ENCODE data around the gene PRDX5. TPM values are rescaled to one million over a fixed set of nuclear protein-coding genes. Genes with fewer than 3 reads are reported as not detected.

PRDX5 gene
- total and polyA plus RNA-seq, 10 of the 15 experiments (the other 5 are each of a cell fraction or from before 2014, with no cell fraction given) = 95.7 to 406 (median 240) TPM

- no peak for TF ChIP-seq ETV6 (conservative IDR thresholded peaks at IDR 0.05 in 1 of 2, IDR thresholded peaks at IDR 0.05 in 1 of 2; ENCODE audit: borderline replicate concordance in 1 of 2, low read depth in 1 of 2)
- TF ChIP-seq HCFC1 (IDR thresholded peaks at IDR 0.05; ENCODE audit: low read length) = no peak
- no peak; the same call in 1 of the 2 replicates for TF ChIP-seq GATAD2B (conservative IDR thresholded peaks at IDR 0.05; ENCODE audit: low read depth)
- no peak for TF ChIP-seq TCF7 (IDR thresholded peaks at IDR 0.05; ENCODE audit: borderline replicate concordance)
- TF ChIP-seq SIX5 (IDR thresholded peaks at IDR 0.05; ENCODE audit: low read depth, low read length, severe bottlenecking) = no peak
- peak; percentile 52 for TF ChIP-seq SP1 (IDR thresholded peaks at IDR 0.05; ENCODE audit: low read depth, low read length)
- no peak for TF ChIP-seq SREBF2 (IDR thresholded peaks at IDR 0.05; ENCODE audit: low read length)
- TF ChIP-seq ZSCAN29 (IDR thresholded peaks at IDR 0.05) = no peak
- no peak for TF ChIP-seq MEF2A (IDR thresholded peaks at IDR 0.05; ENCODE audit: insufficient read depth, low read depth, low read length)
- TF ChIP-seq SMAD5 (IDR thresholded peaks at IDR 0.05; ENCODE audit: low read depth) = no peak
- no peak for TF ChIP-seq RBBP5 (conservative IDR thresholded peaks at IDR 0.05)
- no peak for TF ChIP-seq MEF2B (IDR thresholded peaks at IDR 0.05; ENCODE audit: partially characterized antibody, poor library complexity, severe bottlenecking)
- TF ChIP-seq ZNF622 (IDR thresholded peaks at IDR 0.05) = no peak
- TF ChIP-seq EED (IDR thresholded peaks at IDR 0.05; ENCODE audit: low read depth) = no peak
- TF ChIP-seq ZBED1 (IDR thresholded peaks at IDR 0.05; ENCODE audit: borderline replicate concordance) = no peak
- 0 out of 2 replicates have a peak, but pooled peaks have one; percentile 28 for TF ChIP-seq YY1 (IDR thresholded peaks at IDR 0.05; ENCODE audit: low read depth, low read length)
- no peak for TF ChIP-seq JUND (IDR thresholded peaks at IDR 0.05; ENCODE audit: low read depth, low read length)
- TF ChIP-seq, protein P1, sequence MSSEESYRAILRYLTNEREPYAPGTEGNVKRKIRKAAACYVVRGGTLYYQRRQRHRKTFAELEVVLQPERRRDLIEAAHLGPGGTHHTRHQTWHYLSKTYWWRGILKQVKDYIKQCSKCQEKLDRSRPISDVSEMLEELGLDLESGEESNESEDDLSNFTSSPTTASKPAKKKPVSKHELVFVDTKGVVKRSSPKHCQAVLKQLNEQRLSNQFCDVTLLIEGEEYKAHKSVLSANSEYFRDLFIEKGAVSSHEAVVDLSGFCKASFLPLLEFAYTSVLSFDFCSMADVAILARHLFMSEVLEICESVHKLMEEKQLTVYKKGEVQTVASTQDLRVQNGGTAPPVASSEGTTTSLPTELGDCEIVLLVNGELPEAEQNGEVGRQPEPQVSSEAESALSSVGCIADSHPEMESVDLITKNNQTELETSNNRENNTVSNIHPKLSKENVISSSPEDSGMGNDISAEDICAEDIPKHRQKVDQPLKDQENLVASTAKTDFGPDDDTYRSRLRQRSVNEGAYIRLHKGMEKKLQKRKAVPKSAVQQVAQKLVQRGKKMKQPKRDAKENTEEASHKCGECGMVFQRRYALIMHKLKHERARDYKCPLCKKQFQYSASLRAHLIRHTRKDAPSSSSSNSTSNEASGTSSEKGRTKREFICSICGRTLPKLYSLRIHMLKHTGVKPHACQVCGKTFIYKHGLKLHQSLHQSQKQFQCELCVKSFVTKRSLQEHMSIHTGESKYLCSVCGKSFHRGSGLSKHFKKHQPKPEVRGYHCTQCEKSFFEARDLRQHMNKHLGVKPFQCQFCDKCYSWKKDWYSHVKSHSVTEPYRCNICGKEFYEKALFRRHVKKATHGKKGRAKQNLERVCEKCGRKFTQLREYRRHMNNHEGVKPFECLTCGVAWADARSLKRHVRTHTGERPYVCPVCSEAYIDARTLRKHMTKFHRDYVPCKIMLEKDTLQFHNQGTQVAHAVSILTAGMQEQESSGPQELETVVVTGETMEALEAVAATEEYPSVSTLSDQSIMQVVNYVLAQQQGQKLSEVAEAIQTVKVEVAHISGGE (CRISPR knock-in tag; IDR thresholded peaks at IDR 0.05) = no peak
- TF ChIP-seq TCF3 (IDR thresholded peaks at IDR 0.05; ENCODE audit: borderline replicate concordance, insufficient read depth, low read depth, low read length) = 0 out of 2 replicates have a peak, but pooled peaks have one; percentile 23
- TF ChIP-seq NFYB (IDR thresholded peaks at IDR 0.05; ENCODE audit: insufficient read depth, low read depth, low read length) = peak; percentile 27; the same call in 1 of the 2 replicates
- TF ChIP-seq IKZF1 (conservative IDR thresholded peaks at IDR 0.05) = no peak
- TF ChIP-seq, protein P2, sequence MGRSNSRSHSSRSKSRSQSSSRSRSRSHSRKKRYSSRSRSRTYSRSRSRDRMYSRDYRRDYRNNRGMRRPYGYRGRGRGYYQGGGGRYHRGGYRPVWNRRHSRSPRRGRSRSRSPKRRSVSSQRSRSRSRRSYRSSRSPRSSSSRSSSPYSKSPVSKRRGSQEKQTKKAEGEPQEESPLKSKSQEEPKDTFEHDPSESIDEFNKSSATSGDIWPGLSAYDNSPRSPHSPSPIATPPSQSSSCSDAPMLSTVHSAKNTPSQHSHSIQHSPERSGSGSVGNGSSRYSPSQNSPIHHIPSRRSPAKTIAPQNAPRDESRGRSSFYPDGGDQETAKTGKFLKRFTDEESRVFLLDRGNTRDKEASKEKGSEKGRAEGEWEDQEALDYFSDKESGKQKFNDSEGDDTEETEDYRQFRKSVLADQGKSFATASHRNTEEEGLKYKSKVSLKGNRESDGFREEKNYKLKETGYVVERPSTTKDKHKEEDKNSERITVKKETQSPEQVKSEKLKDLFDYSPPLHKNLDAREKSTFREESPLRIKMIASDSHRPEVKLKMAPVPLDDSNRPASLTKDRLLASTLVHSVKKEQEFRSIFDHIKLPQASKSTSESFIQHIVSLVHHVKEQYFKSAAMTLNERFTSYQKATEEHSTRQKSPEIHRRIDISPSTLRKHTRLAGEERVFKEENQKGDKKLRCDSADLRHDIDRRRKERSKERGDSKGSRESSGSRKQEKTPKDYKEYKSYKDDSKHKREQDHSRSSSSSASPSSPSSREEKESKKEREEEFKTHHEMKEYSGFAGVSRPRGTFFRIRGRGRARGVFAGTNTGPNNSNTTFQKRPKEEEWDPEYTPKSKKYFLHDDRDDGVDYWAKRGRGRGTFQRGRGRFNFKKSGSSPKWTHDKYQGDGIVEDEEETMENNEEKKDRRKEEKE (IDR thresholded peaks at IDR 0.05) = no peak
Measured at GRCh38 chr11:64305075-64305690, 12.7 kb upstream of the PRDX5 start, which contains the start of gene ESRRA (continued).

Data from GM12878 (cell line).